A673 (cell line): Measurements from ENCODE around the gene GRM5.

Source experiments
- EZH2 ChIP-seq: fragments of 200-600 bp; sonication (generic); IDR thresholded peaks from 2 replicates; pipeline ENCODE4 v1.6.1; 2017; ENCODE audit warnings: borderline replicate concordance, low read depth, mild to moderate bottlenecking, mixed read lengths, antibody characterized with exemption, low read length; ENCODE audit not compliant: poor library complexity, severe bottlenecking
- TF ChIP-seq, protein P1 (sequence below): fragments of 300-800, 200-600 bp; sonication (generic); conservative IDR thresholded peaks from 2 replicates; pipeline ENCODE4 v1.5.1; 2017; ENCODE audit warnings: low read depth, mild to moderate bottlenecking, antibody characterized with exemption, low read length, moderate library complexity, mixed read lengths

DNA sequence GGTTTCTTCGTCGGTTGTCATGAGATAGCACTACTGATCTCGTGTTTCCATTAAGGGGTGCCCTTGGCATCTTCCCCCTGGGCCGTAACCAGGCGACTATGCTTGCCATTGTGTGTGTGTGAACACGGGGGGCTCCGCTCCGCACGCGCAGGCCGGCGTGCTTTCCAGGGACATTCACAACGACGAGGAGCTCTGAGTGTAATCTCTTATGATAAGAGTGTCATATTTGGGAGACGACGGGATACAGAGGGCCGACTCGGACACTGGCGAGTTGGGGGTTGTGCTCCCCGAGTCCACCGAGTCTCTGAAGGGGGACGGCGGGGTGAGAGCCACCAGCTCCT, 557.4 kb downstream of the GRM5 start:
- TF ChIP-seq, protein P1, sequence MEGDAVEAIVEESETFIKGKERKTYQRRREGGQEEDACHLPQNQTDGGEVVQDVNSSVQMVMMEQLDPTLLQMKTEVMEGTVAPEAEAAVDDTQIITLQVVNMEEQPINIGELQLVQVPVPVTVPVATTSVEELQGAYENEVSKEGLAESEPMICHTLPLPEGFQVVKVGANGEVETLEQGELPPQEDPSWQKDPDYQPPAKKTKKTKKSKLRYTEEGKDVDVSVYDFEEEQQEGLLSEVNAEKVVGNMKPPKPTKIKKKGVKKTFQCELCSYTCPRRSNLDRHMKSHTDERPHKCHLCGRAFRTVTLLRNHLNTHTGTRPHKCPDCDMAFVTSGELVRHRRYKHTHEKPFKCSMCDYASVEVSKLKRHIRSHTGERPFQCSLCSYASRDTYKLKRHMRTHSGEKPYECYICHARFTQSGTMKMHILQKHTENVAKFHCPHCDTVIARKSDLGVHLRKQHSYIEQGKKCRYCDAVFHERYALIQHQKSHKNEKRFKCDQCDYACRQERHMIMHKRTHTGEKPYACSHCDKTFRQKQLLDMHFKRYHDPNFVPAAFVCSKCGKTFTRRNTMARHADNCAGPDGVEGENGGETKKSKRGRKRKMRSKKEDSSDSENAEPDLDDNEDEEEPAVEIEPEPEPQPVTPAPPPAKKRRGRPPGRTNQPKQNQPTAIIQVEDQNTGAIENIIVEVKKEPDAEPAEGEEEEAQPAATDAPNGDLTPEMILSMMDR = no peak
- no peak for TF ChIP-seq EZH2
